ENCODE data around the gene UNC5B. TPM values are rescaled to one million over a fixed set of nuclear protein-coding genes. Genes with fewer than 3 reads are reported as not detected.
A peak's percentile ranks its signal among the peaks of the same experiment; 100 is the strongest.

Gene UNC5B
- total and polyA plus RNA-seq, 4 donors: 10.7 to 43.9 (median 23.5) TPM

- Histone ChIP-seq H3K9me3 (ENCODE audit: control insufficient read depth, insufficient read depth, low read length) (no peaks in the 10 kb centered on the region), H3K27ac (ENCODE audit: low read depth, low read length) (no peak overlapping the region), H3K4me1 (ENCODE audit: control insufficient read depth, insufficient read depth, low read length) (peaks cover 33% of the 10 kb centered on the region), H3K27me3 (ENCODE audit: control insufficient read depth, insufficient read depth, low read length) (no peaks in the 10 kb centered on the region), H3K36me3 (ENCODE audit: control insufficient read depth, insufficient read depth, low read length) (peaks cover 53% of the 10 kb centered on the region), H3K4me3 (ENCODE audit: low read depth, low read length) (no peak overlapping the region)
- no peak for DNase-seq (ENCODE audit: low read depth in 4 of 6, low spot score in 6 of 6)
- WGBS (ENCODE audit: insufficient coverage): 93% methylated on average over 10 of the region's 19 CpGs
Measured at GRCh38 chr10:71284544-71285179, 72.3 kb downstream of the UNC5B start.

GRCh38 chr10:71285180-71285545, 72.8 kb downstream of the UNC5B start:
- no peaks in the 10 kb centered on the region for H3K27me3 ChIP-seq (ENCODE audit: control insufficient read depth, insufficient read depth, low read length)
- peak in 5 of 6 donors; percentile 38 to 90 (median 54) for DNase-seq (ENCODE audit: low read depth in 4 of 6, low spot score in 6 of 6)
- peaks cover 28% of the 10 kb centered on the region for H3K4me1 ChIP-seq (ENCODE audit: control insufficient read depth, insufficient read depth, low read length)
- WGBS (ENCODE audit: insufficient coverage): 38% methylated on average over 11 of the region's 11 CpGs
- H3K4me3 ChIP-seq (ENCODE audit: low read depth, low read length): no peak overlapping the region
- H3K9me3 ChIP-seq (ENCODE audit: control insufficient read depth, insufficient read depth, low read length): no peaks in the 10 kb centered on the region
- H3K36me3 ChIP-seq (ENCODE audit: control insufficient read depth, insufficient read depth, low read length): peaks cover 51% of the 10 kb centered on the region
- no peak overlapping the region for H3K27ac ChIP-seq (ENCODE audit: low read depth, low read length)

GRCh38 chr10:71285986-71286385, 73.6 kb downstream of the UNC5B start:
- Histone ChIP-seq H3K4me1 (ENCODE audit: control insufficient read depth, insufficient read depth, low read length) (peaks cover 24% of the 10 kb centered on the region), H3K9me3 (ENCODE audit: control insufficient read depth, insufficient read depth, low read length) (no peaks in the 10 kb centered on the region), H3K4me3 (ENCODE audit: low read depth, low read length) (no peak overlapping the region), H3K36me3 (ENCODE audit: control insufficient read depth, insufficient read depth, low read length) (peaks cover 56% of the 10 kb centered on the region), H3K27ac (ENCODE audit: low read depth, low read length) (no peak overlapping the region), H3K27me3 (ENCODE audit: control insufficient read depth, insufficient read depth, low read length) (no peaks in the 10 kb centered on the region)
- DNase-seq (ENCODE audit: low read depth in 4 of 6, low spot score in 6 of 6): no peak
- WGBS (ENCODE audit: insufficient coverage): 100% methylated on average over 3 of the region's 4 CpGs

GRCh38 chr10:71286521-71287294, 74.3 kb downstream of the UNC5B start:
- Histone ChIP-seq H3K36me3 (ENCODE audit: control insufficient read depth, insufficient read depth, low read length) (peaks cover 59% of the 10 kb centered on the region), H3K4me1 (ENCODE audit: control insufficient read depth, insufficient read depth, low read length) (peaks cover 22% of the 10 kb centered on the region), H3K27ac (ENCODE audit: low read depth, low read length) (no peak overlapping the region), H3K27me3 (ENCODE audit: control insufficient read depth, insufficient read depth, low read length) (no peaks in the 10 kb centered on the region), H3K9me3 (ENCODE audit: control insufficient read depth, insufficient read depth, low read length) (no peaks in the 10 kb centered on the region), H3K4me3 (ENCODE audit: low read depth, low read length) (no peak overlapping the region)
- 93% methylated on average over 17 of the region's 17 CpGs for WGBS (ENCODE audit: insufficient coverage)
- DNase-seq (ENCODE audit: low read depth in 4 of 6, low spot score in 6 of 6): no peak

- WGBS (ENCODE audit: insufficient coverage): 91% methylated on average over 13 of the region's 14 CpGs
Measured at GRCh38 chr10:71287456-71287855, 75.1 kb downstream of the UNC5B start.

GRCh38 chr10:71288461-71288860, 76.1 kb downstream of the UNC5B start:
- Histone ChIP-seq H3K4me1 (ENCODE audit: control insufficient read depth, insufficient read depth, low read length) (peaks cover 12% of the 10 kb centered on the region), H3K27me3 (ENCODE audit: control insufficient read depth, insufficient read depth, low read length) (no peaks in the 10 kb centered on the region), H3K4me3 (ENCODE audit: low read depth, low read length) (no peak overlapping the region), H3K27ac (ENCODE audit: low read depth, low read length) (no peak overlapping the region), H3K9me3 (ENCODE audit: control insufficient read depth, insufficient read depth, low read length) (no peaks in the 10 kb centered on the region), H3K36me3 (ENCODE audit: control insufficient read depth, insufficient read depth, low read length) (peaks cover 62% of the 10 kb centered on the region)
- DNase-seq (ENCODE audit: low read depth in 4 of 6, low spot score in 6 of 6): no peak
- WGBS (ENCODE audit: insufficient coverage): 83% methylated on average over 15 of the region's 15 CpGs

More at GRCh38 chr10:71287456-71287855, 75.1 kb downstream of the UNC5B start:
- H3K27me3 ChIP-seq (ENCODE audit: control insufficient read depth, insufficient read depth, low read length): no peaks in the 10 kb centered on the region
- DNase-seq (ENCODE audit: low read depth in 4 of 6, low spot score in 6 of 6): no peak
- H3K4me3 ChIP-seq (ENCODE audit: low read depth, low read length): no peak overlapping the region
- H3K9me3 ChIP-seq (ENCODE audit: control insufficient read depth, insufficient read depth, low read length): no peaks in the 10 kb centered on the region
- peaks cover 59% of the 10 kb centered on the region for H3K36me3 ChIP-seq (ENCODE audit: control insufficient read depth, insufficient read depth, low read length)
- H3K4me1 ChIP-seq (ENCODE audit: control insufficient read depth, insufficient read depth, low read length): peaks cover 15% of the 10 kb centered on the region
- no peak overlapping the region for H3K27ac ChIP-seq (ENCODE audit: low read depth, low read length)

GRCh38 chr10:71289421-71290130, 77.2 kb downstream of the UNC5B start:
- 90% methylated on average over 10 of the region's 12 CpGs for WGBS (ENCODE audit: insufficient coverage)
- no peak overlapping the region for H3K4me3 ChIP-seq (ENCODE audit: low read depth, low read length)
- DNase-seq (ENCODE audit: low read depth in 4 of 6, low spot score in 6 of 6): no peak
- H3K4me1 ChIP-seq (ENCODE audit: control insufficient read depth, insufficient read depth, low read length): peaks cover 2% of the 10 kb centered on the region
- H3K27me3 ChIP-seq (ENCODE audit: control insufficient read depth, insufficient read depth, low read length): no peaks in the 10 kb centered on the region
- no peak overlapping the region for H3K27ac ChIP-seq (ENCODE audit: low read depth, low read length)
- no peaks in the 10 kb centered on the region for H3K9me3 ChIP-seq (ENCODE audit: control insufficient read depth, insufficient read depth, low read length)
- peaks cover 71% of the 10 kb centered on the region for H3K36me3 ChIP-seq (ENCODE audit: control insufficient read depth, insufficient read depth, low read length)

GRCh38 chr10:71290331-71290730, 78.0 kb downstream of the UNC5B start:
- H3K4me1 ChIP-seq (ENCODE audit: control insufficient read depth, insufficient read depth, low read length): no peaks in the 10 kb centered on the region
- no peak overlapping the region for H3K4me3 ChIP-seq (ENCODE audit: low read depth, low read length)
- peaks cover 71% of the 10 kb centered on the region for H3K36me3 ChIP-seq (ENCODE audit: control insufficient read depth, insufficient read depth, low read length)
- no peak overlapping the region for H3K27ac ChIP-seq (ENCODE audit: low read depth, low read length)
- no peaks in the 10 kb centered on the region for H3K9me3 ChIP-seq (ENCODE audit: control insufficient read depth, insufficient read depth, low read length)
- DNase-seq (ENCODE audit: low read depth in 4 of 6, low spot score in 6 of 6): no peak
- 81% methylated on average over 2 of the region's 3 CpGs for WGBS (ENCODE audit: insufficient coverage)
- H3K27me3 ChIP-seq (ENCODE audit: control insufficient read depth, insufficient read depth, low read length): no peaks in the 10 kb centered on the region

GRCh38 chr10:71290806-71291527, 78.6 kb downstream of the UNC5B start:
- H3K36me3 ChIP-seq (ENCODE audit: control insufficient read depth, insufficient read depth, low read length): peaks cover 72% of the 10 kb centered on the region
- no peak overlapping the region for H3K27ac ChIP-seq (ENCODE audit: low read depth, low read length)
- DNase-seq (ENCODE audit: low read depth in 4 of 6, low spot score in 6 of 6): no peak
- no peak overlapping the region for H3K4me3 ChIP-seq (ENCODE audit: low read depth, low read length)
- WGBS (ENCODE audit: insufficient coverage): 90% methylated on average over 26 of the region's 26 CpGs
- H3K27me3 ChIP-seq (ENCODE audit: control insufficient read depth, insufficient read depth, low read length): no peaks in the 10 kb centered on the region
- no peaks in the 10 kb centered on the region for H3K4me1 ChIP-seq (ENCODE audit: control insufficient read depth, insufficient read depth, low read length)
- no peaks in the 10 kb centered on the region for H3K9me3 ChIP-seq (ENCODE audit: control insufficient read depth, insufficient read depth, low read length)

Measured in spinal cord (tissue), 10 donors.